HG03196 (cell line): ENCODE results near the gene NEO1.
"Not testable (repeated sequence)": the region's sequence is repeated elsewhere in the genome, so short reads cannot be mapped to it uniquely, and the experiment has no call there.

ENCODE experiments used
- ATAC-seq: cut with Tn5 transposase; IDR thresholded peaks from one replicate; pipeline ENCODE4 v1.9.1; 2021; ENCODE audit not compliant: unreplicated experiment

The NEO1 gene

DNA sequence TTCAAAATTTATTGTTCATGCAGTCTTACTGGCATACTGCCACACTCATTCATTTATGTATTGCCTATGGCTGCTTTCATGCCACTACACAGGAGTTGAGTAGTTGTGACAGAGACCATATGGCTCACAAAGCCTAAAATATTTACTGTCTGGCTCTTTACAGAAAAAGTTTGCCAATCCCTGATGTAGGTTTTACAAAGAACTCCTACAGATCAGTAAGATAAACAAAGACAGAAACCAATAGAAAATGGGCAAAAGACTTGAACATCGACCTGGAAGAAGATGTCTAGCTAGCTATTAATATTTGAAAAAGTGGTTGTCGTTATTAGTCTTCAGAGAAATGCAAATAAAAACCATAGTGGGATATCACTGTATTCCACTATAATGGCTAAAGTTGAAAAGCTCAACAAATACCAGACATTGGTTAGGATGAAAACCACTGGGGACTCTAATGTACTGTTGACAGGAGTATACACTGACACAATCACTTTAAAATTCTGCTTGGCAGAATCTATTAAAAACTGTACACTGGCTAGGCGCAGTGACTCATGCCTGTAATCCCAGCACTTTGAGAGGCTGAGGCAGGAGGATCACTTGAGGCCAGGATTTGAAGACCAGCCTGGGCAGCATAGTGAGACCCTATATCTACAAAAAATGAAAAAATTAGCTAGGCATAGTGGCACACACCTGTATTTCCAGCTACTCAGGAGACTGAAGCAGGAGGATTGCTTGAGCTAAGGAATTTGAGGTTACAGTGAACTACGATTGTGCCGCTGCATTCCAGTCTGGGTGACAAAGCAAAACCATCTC is 87.7 kb downstream of the NEO1 start:
- no peak for ATAC-seq

DNA sequence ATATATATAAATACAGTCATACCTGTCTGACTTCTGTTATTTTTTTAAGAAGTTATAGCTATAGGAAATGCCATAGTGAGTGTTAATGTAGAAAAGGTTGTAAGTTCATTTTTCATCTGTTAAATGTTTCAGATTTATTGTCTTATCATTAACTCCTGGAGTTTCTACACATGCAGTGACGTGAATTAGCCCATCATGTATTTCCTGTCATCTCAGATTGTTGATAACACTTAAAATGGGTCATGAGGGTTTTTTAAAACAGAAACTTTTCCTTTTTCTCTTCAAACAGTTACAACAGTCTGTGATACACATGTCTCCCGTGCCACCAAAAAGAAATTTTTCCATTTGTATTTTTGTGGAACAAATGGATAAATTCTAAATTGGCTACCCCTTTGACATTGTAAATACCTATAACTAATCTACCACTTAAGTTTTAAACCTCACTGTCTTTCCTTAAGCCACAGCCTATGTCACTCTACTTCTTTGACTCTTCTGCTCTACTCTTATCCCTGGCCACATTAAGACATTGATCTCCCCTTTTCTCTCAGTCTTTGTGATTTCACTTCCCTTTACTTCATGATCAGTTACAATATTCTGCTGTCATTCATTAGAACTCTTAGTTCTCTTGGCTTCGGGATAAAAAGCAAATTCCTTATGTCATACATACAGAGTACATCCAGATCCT is 89.1 kb downstream of the NEO1 start:
- ATAC-seq = no peak

DNA sequence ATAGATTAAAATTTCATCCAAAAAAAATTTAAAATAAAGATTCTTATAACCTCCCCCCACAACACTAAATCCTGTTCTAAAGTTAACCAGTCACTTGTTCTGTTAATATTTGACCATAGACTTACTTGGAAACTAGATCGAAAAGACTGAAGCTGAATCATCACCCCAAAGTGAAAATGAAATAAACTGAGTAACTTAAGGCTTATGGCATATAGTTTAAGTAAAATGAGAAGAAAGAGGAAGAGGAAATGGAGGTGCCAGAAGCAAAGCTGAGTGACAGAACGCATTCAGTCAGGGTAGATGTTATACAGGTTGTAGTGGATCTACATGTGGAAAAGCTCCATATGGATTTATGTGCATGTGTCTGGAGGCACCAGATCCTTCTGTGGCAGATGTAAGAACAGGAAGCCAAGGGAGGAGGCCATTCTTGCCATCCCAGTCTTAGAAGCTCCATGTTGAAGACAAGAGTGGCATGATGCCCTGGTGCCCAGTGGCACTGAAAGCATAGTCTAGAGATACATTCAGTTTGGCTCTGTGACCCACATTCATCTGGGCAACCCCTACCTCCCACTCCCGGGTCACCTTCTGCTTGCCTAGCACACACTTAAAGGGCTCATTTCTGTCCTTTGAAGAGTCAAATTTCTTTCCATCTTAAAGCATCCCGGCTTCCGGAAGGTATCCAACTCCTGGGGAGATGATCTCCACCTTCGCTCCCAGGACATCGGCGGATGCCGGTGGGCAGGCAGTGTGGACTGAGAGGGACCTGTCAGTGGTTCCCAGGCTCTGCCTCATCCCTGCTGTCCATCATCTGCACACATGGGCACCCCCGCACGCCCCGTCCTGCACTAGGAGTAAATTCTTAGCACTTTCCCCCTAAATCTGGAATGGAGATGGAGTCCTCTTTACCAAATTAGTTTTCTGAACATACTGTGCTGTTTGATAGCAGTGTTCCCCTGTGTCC is 90.8 kb downstream of the NEO1 start:
- ATAC-seq = peak; percentile 78

DNA sequence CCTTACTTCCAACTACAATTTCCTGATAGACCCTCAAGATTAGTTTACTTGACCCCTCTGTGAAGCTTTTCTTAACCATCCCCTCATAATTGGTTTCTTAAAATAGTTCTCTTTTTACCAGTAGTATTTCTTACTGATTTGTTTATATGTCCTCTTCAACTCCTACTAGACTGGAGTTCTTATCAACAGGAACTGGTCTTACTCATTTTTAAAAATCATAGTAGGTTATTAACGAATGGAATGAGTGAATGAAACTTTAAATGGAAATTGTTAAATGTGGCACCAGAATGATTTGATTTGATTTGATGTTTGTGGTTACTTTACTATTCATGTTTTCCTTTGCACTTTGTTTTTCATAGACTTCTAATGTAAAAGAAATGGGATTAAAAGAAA is 91.5 kb downstream of the NEO1 start:
- no peak for ATAC-seq

DNA sequence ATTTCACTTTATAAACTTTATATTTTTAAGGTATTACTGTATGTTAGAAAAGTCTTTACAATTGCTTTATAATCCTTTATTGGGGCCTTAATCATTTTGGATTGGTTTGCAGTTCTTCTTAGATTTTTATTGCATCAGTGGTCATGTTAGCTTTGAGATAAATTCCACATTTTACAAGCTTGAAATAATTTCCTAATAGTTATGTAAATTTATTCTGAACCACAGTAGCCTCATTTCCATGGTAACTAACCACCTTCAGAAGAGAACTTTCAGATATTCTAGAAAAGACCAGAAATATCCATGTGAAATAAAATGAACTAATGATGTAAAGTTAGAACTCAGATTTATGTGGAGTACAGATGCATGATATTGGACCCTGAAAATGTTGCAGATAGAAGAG is 94.2 kb downstream of the NEO1 start:
- ATAC-seq = no peak

DNA sequence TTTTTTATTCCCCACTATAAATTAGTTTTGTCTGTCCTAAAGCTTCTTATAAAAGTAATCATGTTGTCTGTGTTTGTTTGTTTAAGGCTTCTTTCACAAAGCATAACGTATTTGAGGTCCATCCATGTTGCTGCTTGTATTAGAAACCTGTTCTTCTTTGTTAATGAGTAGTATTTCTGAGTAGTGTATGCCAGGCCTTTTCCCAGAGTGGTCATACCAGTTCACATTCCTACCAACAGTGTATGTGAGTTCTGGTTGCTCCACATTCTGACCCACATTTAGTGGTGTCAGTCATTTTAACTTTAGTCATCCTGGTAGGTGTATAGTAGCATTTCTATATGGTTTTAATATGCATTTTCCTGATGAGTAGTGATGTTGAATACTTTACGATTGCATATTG is 98.6 kb downstream of the NEO1 start:
- ATAC-seq = no peak

DNA sequence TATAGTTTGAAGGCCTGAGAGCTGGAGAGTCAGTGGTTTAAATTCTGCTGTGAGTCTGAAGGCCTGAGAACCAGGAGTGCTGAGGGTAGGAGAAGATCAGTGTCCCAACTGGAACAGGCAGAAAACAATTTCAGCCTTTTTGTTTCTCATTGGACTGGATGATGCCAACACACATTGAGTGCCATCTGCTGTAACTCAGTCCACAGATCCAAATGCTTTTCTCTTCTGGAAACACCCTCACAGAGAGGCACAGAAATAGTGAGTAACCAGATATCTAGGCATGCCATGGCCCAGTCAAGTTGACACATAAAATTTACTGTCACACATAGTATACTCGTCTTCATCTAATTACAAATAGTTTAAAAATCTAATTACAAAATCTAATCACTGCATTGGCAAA is 100.8 kb downstream of the NEO1 start:
- no peak for ATAC-seq

- ATAC-seq = no peak
Measured at GRCh38 chr15:73153447-73153846, 101.2 kb downstream of the NEO1 start.

GRCh38 chr15:73156431-73157191 is 104.3 kb downstream of the NEO1 start:
- no peak for ATAC-seq

DNA sequence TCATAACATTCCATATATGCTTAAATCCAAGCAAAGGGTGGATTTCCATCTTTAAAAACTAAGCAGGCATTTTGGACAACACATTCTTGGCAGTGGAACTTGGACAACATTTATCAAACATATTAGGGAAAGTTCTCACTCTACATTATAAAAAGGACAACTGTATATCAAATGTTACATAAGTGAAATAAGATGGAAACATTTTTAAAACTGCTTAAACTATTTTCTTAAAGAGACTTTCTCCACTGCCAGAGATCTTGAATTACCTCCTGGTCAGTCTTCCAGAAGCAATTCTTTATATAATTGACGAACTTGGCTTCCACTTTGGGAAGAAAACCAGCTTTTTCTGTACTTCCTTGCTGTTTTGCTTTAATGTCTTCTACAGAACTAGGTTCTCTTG is 109.3 kb downstream of the NEO1 start:
- no peak for ATAC-seq

DNA sequence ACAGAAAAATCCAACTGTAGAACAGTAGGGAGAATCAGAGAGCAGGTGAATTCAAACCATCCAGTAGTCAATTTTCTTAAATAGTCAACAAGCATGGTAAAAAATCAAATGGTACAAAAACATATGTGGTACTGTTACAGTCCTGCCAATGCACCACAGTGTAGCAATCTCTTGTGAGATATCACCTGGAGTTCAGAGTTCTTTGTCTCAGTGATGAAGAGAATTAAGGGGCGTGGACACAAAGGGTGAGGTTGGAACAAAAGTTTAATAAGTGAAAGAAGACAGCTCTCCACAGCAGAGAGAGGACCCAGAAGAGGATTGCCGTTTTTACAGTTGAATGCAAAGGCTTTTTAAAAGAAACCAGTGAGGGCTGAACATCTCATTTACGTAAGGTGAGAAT is 113.2 kb downstream of the NEO1 start:
- no peak for ATAC-seq

DNA sequence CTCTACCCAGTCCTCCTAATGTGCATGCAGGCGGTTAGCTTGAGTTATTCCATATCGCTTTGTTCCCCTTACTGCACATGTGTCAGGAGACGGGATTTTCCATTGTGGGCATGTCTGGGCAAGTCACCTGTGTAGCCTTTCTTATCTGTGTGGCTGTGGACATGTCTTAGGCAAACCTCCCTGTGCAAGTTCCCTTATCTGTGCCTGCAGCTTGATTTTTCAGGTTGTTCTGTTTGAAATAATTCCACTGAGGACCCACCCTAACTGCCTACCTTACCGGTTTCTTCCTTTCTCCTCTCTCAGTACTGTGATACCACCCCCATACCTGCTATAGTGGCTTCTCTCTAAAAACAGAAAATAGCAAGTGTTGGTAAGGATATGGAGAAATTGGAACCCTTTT is 113.6 kb downstream of the NEO1 start:
- ATAC-seq = no peak

GRCh38 chr15:73166711-73167110 is 114.4 kb downstream of the NEO1 start:
- ATAC-seq = not testable (repeated sequence)

DNA sequence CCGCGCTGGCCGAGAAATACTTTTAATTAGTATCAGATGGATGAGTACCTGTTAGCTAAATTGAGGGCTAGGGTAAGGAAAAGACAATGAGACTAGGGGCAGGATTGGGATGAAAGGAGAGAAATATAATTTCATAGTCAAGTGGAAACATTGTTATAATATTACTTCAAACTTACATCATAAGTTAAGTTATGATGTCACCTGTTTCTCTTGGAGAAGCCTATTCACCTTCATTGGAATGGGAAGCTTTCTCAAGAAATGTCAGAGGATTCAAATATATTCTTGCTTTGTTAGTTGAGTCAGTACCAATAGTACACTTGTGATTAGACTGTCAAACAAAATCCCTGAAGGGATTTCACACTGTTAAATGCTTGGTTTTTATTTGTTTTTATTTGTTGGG is 116.2 kb downstream of the NEO1 start:
- ATAC-seq = no peak

GRCh38 chr15:73171711-73172110 is 119.4 kb downstream of the NEO1 start:
- no peak for ATAC-seq

- ATAC-seq = no peak
Measured at GRCh38 chr15:73172508-73172907, 120.2 kb downstream of the NEO1 start.

- no peak for ATAC-seq
Measured at GRCh38 chr15:73174171-73174570, 121.9 kb downstream of the NEO1 start.

DNA sequence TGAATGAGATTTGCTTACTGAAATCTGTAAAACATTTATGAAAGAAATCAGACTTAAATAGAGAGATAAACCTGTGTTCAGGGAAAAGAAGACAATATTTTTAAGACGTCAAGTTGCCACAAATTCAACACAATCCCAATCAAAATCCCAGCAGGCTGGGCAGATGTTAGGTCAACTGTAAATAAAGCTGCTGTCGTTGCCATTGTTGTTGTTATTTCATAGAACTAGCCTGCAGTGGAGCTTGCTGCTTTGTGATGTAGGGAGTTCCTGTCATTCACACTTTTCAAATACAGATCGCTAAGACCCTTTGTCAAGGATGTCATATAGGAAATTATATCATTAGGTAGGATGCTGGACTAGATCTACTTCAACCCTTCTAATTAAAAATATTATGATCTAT is 123.1 kb downstream of the NEO1 start:
- no peak for ATAC-seq

GRCh38 chr15:73176598-73176997 is 124.3 kb downstream of the NEO1 start:
- ATAC-seq = no peak

- no peak for ATAC-seq
Measured at GRCh38 chr15:73183071-73183470, 130.8 kb downstream of the NEO1 start.

DNA sequence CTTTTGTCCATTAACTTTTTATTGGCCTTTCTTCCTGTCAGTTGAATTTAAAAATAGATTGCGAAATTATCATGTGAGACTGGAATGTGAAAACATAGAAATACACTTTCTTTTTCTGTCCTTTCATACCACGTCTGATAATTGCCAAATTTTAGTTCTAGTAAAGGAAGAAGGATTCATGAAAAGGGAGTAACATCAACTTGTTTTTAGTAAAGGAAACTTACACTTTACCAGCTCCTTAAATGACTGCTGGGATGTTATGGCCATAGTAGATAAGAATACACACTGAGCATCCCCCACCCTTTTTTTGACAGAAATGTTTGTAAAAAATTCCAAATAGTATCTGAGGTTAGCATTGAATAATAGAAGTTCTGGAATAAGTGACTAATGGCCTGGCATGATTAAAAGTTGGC is 137.9 kb downstream of the NEO1 start:
- ATAC-seq = no peak
